Stimulated activated naive CD4-positive, alpha-beta T cell (primary cell): Measurements from ENCODE around the gene TGFB1.
A peak's percentile ranks its signal among the peaks of the same experiment; 100 is the strongest.

Experiments
- DNase-seq, 6 experiments: peaks; one replicate each; lab custom pipeline; 2025; lab: John Stamatoyannopoulos, UW

The TGFB1 gene

GRCh38 chr19:41321204-41321599, 32.5 kb downstream of the TGFB1 start:
- DNase-seq: no peak

DNA sequence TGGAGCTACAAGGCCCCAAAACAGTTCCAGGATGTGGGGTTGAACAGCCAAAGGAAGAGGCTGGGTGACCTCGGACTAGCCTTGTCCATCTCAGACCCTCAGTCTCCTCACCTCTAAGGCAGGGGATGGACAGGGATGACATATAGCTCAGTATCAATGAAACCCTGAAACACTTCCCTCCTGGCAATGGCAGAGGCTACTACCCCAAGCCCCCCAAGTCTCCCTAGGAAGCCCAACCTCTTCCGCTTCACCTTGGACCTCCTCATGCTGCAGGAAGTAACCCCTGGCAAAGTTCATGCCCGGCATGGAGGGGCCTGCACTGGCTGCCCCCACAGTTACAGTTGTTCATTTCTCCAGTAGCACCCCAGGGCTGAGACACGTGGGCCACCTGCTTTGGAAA, 33.2 kb downstream of the TGFB1 start:
- no peak for DNase-seq

GRCh38 chr19:41320185-41320518, 33.6 kb downstream of the TGFB1 start:
- DNase-seq: no peak

DNA sequence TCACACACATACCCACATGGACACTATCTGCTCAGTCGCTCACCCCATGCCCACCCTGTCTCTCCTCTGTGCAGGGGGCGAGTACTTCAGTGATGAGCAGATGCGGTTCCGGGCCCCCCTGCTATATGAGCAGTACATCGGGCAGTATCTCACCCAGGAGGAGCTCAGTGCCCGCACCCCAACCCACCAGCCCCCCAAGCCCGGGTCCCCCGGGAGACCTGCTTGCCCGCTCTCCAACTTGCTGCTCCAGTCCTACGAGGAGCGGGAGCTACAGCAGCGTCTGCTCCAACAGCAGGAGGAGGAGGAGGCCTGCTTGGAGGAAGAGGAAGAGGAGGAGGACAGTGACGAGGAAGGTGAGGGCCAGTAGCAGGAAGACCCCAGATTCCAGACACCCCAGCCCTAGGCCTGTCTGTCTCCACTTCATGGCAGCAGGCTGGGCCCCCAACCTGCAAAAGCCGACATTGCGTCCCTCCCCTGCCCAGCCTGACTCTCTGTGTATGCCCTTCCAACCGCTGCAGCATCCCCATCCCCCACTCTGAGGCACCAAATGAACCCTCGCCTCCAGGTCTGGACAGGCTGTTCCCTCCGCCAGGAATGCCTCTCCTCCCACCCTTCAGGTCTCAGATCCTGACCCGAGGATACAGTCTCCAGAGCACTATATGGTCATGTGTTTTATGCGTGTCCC, 34.1 kb downstream of the TGFB1 start:
- DNase-seq: no peak

DNA sequence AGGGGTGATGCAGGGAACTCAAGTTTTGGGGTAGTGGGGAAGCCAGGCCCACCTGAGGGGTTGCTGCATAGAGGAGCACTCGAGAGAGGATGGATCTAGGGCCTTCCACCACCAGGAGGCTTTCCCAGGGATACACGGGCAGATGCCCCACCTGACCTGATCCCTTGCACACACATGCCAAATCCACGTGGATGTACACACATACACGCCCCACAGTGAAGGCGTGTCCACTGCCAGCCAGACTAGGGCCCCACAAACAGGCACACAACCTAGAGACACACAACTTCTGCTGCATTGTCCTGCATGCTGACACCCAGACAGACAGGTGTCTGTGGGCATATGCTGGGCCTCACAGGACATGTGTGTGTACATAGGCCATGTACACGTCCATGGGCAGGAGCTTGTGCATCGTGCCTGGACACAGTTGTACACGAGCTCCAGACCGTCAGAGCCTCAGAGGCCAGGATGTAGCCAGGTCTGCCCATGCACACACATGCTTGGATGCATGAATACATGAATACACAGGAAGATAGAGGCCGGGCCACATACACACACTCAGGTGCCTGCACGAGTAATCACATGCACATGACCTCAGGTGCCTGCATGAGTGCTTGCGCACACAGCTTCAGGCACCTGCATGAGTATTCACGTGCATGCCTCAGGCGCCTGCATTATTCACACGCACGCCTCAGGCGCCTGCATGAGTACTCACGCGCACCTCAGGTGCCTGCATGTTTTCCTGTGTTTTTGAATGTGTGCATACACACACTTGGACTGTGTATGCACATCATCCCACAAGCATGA, 34.8 kb downstream of the TGFB1 start:
- no peak for DNase-seq

DNA sequence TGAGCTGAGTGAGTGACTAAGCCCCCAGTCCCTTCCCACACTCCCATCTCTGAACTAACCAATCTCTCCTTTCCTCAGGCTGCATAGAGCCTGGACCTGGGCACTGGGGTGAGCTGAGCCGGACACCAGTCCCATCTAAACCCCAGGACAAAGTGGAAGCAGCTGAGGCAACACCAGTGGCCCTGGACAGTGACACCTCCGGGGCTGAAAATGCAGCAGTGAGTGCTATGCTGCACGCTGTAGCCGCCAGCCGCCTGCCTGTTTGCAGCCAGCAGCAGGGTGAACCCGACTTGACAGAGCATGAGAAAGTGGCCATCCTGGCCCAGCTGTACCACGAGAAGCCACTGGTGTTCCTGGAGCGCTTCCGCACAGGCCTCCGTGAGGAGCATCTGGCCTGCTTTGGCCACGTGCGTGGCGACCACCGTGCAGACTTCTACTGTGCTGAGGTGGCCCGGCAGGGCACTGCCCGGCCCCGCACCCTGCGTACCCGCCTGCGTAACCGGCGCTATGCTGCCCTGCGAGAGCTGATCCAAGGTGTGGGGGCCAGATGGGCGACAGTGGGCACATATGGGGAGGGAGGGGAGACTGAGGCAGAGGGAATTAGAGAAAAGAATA, 37.3 kb downstream of the TGFB1 start:
- no peak for DNase-seq

DNA sequence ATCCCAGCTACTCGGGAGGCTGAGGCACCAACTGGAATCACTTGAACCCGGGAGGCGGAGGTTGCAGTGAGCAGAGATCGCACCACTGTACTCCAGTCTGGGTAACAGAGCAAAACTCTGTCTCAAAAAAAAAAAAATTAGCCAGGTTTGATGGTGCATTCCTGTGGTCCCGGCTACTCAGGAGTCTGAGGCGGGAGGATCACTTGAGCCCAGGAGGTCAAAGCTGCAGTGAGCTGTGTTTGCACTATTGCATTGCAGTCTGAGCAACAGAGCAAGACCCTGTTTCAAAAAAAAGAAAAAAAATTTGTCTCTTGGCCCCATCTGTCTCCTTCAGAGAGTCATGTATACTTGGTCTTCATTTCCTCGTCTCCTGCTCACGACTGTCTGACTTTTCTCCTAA, 42.1 kb downstream of the TGFB1 start:
- no peak for DNase-seq

- no peak for DNase-seq
Measured at GRCh38 chr19:41311072-41311471, 42.6 kb downstream of the TGFB1 start.

DNA sequence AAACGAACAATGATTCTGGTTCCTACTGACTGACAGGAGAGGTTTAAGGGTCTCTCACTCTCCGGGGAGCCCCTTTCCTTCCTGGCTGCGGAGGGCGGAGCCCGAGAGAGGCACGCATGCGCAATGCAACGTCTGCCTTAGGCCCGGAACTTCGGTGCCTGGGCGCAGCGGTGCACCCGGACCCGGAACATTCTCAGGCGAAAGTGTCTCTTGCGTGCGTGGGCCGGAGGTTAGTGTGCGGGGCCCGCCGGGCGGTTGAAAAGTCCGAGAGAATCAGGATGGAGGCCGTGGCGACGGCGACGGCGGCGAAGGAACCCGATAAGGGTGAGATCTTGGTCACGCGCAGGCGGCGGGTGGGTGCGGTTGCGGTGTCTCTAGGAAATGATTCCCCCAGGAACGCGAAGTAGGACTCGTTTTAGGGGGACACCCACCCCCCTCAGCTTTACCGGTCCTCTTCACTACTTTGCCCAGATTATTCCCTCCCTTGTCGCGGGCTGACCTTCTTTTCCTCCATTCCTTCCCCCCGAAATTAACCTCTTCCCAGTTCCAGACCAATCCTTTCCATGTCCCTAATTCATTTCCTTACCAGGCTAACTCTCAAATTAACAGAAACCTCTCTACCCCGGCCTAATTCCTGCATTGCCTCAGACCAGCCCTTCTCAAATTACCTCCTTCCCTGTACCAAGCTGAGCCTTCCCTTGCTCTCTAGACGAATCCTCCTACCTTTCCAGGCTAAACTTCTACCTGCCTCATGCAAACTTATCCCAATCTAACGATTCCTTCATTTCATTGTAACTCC, 43.5 kb downstream of the TGFB1 start, which contains the start of gene CCDC97:
Gene CCDC97 (plus strand): TSS at position 140 of the 799 bp plus-strand sequence. CDS start 139 bp downstream, at position 279.
- peak; percentile 82 to 98 (median 86) for DNase-seq

DNA sequence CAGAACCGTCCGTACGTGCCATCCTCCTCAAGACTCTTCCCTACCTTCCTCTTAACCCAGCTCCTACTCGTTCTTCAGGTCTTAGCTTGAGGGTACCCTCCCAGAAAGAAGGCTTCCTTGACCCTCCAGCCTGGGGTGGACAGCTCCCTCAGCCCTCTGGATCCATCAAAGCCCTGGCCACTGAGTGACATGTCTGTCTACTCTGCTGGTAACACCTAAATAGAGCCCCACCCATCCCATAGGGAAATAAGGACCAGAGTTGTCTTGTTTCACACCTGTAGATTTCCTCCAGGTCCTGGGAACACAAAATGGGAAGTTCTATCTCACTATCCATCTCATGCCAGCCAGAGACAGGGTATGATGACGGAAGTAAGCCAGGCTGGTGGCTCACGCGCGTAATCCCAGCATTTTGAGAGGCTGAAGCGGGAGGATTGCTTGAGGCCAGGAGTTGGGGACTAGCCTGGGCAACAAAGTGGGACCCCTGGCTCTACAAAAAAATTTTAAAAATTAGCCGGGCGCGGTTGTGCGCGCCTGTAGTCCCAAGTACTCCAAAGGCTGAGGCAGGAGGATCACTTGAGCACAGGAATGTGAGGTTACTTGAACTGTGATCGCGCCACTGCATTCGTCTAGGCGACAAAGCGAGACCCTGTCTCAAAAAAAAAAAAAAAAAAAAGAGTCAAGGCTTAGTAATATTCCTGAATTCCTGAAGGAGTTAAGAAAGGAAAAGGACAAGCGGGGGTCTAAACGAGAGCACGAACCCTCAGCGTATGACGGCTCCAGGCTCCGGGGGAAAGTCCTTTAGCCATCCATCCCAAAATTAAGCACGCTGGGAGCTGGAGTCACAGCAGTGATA, 44.3 kb downstream of the TGFB1 start:
- no peak for DNase-seq

DNA sequence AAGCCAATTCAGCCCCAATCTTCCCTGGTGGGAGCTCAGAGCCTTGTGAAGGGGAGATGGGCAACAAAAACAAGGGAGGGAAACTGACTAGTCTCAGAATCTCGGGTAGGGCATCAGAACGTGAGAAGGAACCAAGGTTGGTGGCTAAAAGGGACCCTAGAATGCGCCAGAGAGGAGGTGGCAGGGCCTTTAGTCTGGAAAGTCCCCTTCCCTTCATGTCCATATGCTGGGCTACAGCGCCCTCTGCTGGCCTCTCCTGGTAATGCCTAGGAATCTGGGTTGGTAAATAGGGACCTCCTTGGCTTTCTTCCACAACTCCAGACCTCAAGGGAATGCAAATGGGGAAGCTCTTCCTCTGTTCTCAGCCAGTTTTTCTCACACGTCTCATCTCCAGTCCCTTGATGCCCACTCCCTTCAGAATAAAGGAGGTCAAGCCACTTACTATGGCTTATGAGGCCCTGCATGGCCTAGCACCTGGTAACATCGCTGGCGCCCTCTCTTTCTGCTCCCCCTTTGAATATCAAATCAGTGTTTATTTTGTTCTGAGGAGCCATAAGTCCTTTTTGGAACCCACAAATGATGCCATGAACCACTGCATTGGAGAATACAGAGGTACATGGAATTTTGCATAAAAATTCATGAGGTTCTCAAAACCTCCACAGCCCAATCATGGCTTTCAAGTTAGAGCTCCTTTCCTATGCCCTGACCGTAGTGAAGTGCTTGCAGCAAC, 45.1 kb downstream of the TGFB1 start:
- peak; percentile 79 to 95 (median 92) for DNase-seq

DNA sequence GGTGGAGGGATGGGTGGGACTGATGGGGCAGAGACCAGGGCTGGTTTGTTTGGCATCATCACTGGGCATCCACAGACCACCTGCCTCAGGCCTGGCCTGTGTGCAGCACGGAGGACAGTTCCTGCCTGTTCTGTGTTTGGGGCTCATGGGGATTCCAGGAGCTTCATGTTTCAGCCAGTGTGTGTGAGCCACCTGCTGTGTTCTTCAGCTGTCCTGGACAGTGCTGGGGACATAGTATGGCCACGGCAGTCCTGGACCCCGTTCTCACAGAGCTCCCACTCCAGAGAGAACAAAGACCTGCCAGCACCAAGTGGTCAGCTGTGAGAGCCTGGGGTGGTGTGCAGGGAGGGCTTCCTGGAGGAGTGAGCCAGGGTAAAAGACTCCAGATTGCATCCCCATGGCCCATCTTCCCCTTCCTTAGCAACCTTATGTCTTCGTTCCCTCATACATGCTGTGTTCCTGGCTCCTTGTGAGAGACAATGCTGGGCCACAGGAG, 45.7 kb downstream of the TGFB1 start:
- no peak for DNase-seq

DNA sequence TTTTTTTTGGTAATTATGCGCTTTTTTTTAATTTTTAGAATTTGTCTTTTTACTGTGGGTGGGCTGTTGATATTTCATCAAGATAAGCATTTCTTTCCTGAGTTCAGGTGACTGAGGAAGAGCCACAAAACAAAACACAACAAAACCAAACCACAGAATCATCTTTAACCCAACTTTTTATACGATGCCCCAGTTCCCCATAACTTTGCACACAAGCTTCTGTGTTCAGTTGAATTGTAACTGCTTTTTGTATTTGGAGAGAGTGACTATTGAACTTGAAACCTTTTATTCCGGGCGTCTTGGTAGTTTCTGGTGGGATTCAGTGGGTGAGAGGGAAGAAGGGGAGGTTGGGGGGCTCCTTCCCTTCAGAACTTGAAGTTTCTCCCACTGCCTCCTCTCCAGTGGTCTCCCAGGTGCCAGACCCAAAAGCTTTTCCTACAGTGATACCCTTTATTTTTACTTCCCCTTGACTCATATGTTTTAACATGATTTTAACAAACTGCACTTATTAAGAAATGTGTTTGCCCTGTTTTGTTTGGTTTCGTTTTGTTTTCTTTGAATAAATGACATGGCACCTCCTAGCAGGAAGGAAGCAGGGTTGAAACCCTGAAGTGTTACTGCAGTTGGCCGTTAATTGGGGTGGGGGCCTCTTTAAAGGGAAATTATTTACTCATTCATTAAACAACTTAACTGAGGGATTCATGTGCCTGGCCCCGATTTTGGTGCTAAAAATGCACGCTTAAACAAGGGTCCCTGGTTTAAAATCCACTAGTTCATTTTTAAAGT, 46.4 kb downstream of the TGFB1 start:
- DNase-seq: peak in 3 of 6 experiments; percentile 62 to 68 (median 62)

GRCh38 chr19:41305927-41306793, 47.6 kb downstream of the TGFB1 start:
- DNase-seq: no peak

DNA sequence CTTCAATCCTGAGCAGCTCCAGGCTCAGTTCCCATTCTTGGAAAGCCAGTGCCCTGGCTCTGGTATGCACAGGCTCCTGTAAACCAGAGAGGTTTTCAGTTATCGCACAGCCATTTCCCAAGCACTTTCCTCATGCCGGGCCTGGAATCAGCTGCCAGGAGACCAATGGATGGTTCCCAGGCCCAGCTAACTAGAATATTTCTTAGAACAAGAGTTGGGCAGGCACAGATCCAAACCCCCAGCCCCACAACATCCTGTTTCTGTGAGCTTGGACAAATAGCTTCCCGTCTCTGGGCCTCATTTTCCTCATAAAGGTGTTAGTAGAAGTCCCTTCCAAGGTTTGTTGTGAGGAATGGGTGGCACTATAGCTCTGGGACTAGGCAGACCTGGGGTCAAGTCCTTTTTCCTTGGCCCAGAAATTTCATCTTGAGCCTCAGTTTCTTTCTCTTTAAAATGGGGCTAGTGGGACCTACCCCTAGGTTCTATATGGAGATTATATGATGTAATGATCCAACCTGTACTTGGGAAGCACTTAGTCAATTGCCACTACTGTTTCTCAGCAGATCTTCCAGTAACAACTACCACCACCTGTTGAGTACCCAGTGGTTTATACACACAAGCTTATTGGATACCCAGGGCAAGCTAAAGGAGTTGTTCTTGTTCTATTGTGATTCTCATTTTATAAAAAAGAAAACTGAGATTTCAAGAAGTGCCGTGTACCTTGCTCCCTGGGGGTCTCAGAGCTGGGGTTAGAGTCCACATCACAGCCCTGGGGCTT, 48.8 kb downstream of the TGFB1 start:
- no peak for DNase-seq

DNA sequence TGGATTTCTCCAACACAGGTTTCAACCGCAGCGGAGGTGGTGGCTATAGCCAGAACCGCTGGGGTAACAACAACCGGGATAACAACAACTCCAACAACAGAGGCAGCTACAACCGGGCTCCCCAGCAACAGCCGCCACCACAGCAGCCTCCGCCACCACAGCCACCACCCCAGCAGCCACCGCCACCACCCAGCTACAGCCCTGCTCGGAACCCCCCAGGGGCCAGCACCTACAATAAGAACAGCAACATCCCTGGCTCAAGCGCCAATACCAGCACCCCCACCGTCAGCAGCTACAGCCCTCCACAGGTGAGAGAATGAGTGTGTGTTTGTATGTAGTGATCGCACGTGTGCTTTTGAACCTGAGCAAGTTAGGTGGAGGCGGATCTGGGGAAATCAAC, 49.8 kb downstream of the TGFB1 start:
- DNase-seq: no peak

DNA sequence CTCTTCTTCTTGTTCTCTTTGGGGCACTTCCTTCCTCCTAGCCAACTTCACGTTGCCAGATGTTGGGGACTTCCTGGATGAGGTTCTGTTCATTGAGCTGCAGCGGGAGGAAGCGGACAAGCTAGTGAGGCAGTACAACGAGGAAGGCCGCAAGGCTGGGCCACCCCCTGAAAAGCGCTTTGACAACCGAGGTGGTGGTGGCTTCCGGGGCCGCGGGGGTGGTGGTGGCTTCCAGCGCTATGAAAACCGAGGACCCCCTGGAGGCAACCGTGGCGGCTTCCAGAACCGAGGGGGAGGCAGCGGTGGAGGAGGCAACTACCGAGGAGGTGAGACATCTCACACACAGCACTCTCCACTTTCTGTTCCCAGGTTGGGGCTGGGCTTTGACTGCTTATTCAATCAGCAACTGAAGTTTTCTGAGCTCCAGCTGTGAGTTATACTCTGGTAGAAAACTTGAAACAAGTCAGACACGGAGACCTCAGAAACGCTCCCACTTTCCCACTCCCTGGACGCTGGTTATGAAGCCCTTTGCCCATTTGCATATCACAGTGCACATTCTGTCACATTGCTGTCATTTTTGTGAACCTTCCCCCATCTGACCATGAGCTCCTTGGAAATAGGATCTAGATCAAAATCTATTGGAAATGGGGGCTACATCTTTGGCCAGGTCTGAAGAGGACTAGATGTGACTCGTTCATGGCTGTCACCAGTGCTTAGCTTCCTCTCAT, 50.9 kb downstream of the TGFB1 start:
- peak in 5 of 6 experiments; percentile 17 to 46 (median 23) for DNase-seq
